Measurements from ENCODE around the gene RNF8. TPM values are rescaled to one million over a fixed set of nuclear protein-coding genes. Genes with fewer than 3 reads are reported as not detected.

RNF8 gene
- total and polyA plus RNA-seq, 2 experiments from 2014 or later = 30.6 to 30.8 TPM

GRCh38 chr6:37320646-37321045 lies 33.1 kb upstream of the RNF8 start:
- Histone ChIP-seq H2AFZ (no peak overlapping the region), H3K9me3 (ENCODE audit: low read depth) (no peaks in the 10 kb centered on the region), H3K36me3 (replicated peaks; ENCODE audit: insufficient read depth, low read depth) (no peaks in the 10 kb centered on the region), H3K27me3 (no peaks in the 10 kb centered on the region), H3K4me1 (ENCODE audit: insufficient read depth) (peaks cover 24% of the 10 kb centered on the region), H3K9me2 (replicated peaks; ENCODE audit: insufficient read depth) (no peaks in the 10 kb centered on the region), H3K4me2 (no peak overlapping the region), H3K79me2 (no peaks in the 10 kb centered on the region), H3K27ac (no peak overlapping the region), H3K4me3 (no peak overlapping the region), H4K20me1 (ENCODE audit: insufficient read depth, poor library complexity, severe bottlenecking) (no peaks in the 10 kb centered on the region)
- WGBS (ENCODE audit: low lambda C conversion rate, missing lambda C conversion rate) = 85% methylated on average over 8 of the region's 8 CpGs
- no peak for TF ChIP-seq CTCF (IDR thresholded peaks at IDR 0.05; ENCODE audit: poor library complexity)
- no peak for TF ChIP-seq EZH2phosphoT487 (IDR thresholded peaks at IDR 0.05; ENCODE audit: low read depth, severe bottlenecking, unreplicated experiment)
- TF ChIP-seq EZH2 (IDR thresholded peaks at IDR 0.05; ENCODE audit: borderline replicate concordance) = no peak
- DNase-seq (ENCODE audit: low spot score) = no peak

GRCh38 chr6:37321101-37321500 lies 32.7 kb upstream of the RNF8 start:
- Histone ChIP-seq H3K4me2 (no peak overlapping the region), H3K4me1 (ENCODE audit: insufficient read depth) (peaks cover 24% of the 10 kb centered on the region), H2AFZ (no peak overlapping the region), H3K27ac (no peak overlapping the region), H4K20me1 (ENCODE audit: insufficient read depth, poor library complexity, severe bottlenecking) (no peaks in the 10 kb centered on the region), H3K4me3 (no peak overlapping the region), H3K9me2 (replicated peaks; ENCODE audit: insufficient read depth) (no peaks in the 10 kb centered on the region), H3K79me2 (no peaks in the 10 kb centered on the region), H3K9me3 (ENCODE audit: low read depth) (no peaks in the 10 kb centered on the region), H3K36me3 (replicated peaks; ENCODE audit: insufficient read depth, low read depth) (no peaks in the 10 kb centered on the region), H3K27me3 (no peaks in the 10 kb centered on the region)
- TF ChIP-seq EZH2phosphoT487 (IDR thresholded peaks at IDR 0.05; ENCODE audit: low read depth, severe bottlenecking, unreplicated experiment) (no peak), EZH2 (IDR thresholded peaks at IDR 0.05; ENCODE audit: borderline replicate concordance) (no peak), CTCF (IDR thresholded peaks at IDR 0.05; ENCODE audit: poor library complexity) (no peak)
- DNase-seq (ENCODE audit: low spot score) = no peak

GRCh38 chr6:37321516-37322415 lies 32.0 kb upstream of the RNF8 start:
- no peaks in the 10 kb centered on the region for H3K9me3 ChIP-seq (ENCODE audit: low read depth)
- WGBS (ENCODE audit: low lambda C conversion rate, missing lambda C conversion rate) = 86% methylated on average over 8 of the region's 8 CpGs
- TF ChIP-seq EZH2 (IDR thresholded peaks at IDR 0.05; ENCODE audit: borderline replicate concordance) (no peak), CTCF (IDR thresholded peaks at IDR 0.05; ENCODE audit: poor library complexity) (no peak), EZH2phosphoT487 (IDR thresholded peaks at IDR 0.05; ENCODE audit: low read depth, severe bottlenecking, unreplicated experiment) (no peak)
- no peaks in the 10 kb centered on the region for H4K20me1 ChIP-seq (ENCODE audit: insufficient read depth, poor library complexity, severe bottlenecking)
- H3K36me3 ChIP-seq (replicated peaks; ENCODE audit: insufficient read depth, low read depth) = no peaks in the 10 kb centered on the region
- no peak overlapping the region for H3K27ac ChIP-seq
- DNase-seq (ENCODE audit: low spot score) = no peak
- H3K4me1 ChIP-seq (ENCODE audit: insufficient read depth) = peaks cover 24% of the 10 kb centered on the region
- no peak overlapping the region for H2AFZ ChIP-seq
- H3K9me2 ChIP-seq (replicated peaks; ENCODE audit: insufficient read depth) = no peaks in the 10 kb centered on the region
- H3K79me2 ChIP-seq = no peaks in the 10 kb centered on the region
- H3K4me3 ChIP-seq = no peak overlapping the region
- no peak overlapping the region for H3K4me2 ChIP-seq
- H3K27me3 ChIP-seq = no peaks in the 10 kb centered on the region

Data from hepatocyte (in vitro differentiated cells).